ENCODE measurements around the gene COA8.
A peak's percentile ranks its signal among the peaks of the same experiment; 100 is the strongest.
"Not testable (repeated sequence)": the region's sequence is repeated elsewhere in the genome, so short reads cannot be mapped to it uniquely, and the experiment has no call there.

Gene COA8

DNA sequence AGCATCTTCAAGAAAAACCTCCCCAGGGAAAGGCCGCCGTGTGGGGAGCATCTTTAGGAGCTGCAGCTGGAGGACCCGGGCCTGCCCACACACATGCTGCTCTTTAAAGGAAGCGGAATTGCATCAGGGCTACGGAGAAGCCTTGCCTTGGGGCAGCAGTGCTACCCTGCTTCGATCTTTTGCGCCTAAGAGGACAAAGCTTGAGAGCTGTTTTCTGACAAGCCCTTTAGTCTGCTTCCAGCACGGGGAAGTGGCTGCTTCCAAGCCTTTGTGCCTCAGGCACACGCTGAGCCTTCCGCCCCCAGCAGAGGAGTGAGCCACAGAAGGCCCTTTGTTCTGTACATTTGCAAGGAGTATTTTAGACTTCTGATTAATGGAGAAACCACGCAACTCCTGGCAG lies 31.5 kb downstream of the COA8 start:
- DNase-seq (ENCODE audit: low read depth in 1 of 2, low spot score in 1 of 2): no peak
- in situ Hi-C loops (cut with HindIII; ENCODE audit: low pct_unique_long_range_greater_than_20kb, low sequenced_read_pairs): no loop called here
- TF ChIP-seq JUND (IDR thresholded peaks at IDR 0.05; ENCODE audit: low read depth): no peak

DNA sequence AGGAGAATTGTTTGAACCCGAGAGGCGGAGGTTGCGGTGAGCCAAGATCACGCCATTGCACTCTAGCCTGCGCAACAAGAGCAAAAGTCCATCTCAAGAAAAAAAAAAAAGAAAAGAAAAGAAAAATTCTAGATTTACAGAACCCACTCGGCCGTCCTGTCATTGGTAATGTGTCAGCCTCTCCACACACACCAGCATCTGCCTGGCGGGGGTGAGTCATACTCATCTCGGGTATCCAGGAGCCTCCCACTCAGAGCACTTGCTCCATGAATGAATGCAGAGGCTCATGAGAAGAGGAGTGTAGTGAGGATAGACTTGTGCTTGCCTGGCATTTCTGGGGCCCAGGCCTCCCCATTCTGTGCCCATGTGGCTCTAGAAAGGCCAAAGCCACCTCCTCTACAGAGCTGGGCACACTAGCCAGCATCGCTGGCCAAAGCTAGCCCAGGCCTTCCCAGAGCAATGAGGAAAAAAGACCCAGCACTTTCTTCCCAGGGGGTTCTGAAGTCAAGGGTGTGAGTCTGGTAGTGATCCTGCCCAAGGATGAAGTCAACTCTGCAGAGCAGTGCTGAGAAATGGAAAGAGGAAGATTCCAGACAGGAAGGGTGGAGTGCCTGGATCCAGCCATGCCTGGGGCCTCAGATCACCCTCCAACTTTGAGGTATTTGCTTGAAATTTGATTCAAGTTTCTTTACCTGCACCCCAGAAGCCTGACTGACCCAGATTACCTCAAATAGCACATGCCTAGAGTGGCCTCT lies 35.0 kb downstream of the COA8 start:
- DNase-seq (ENCODE audit: low read depth in 1 of 2, low spot score in 1 of 2): no peak
- in situ Hi-C loops (cut with HindIII; ENCODE audit: low pct_unique_long_range_greater_than_20kb, low sequenced_read_pairs): no loop called here
- TF ChIP-seq JUND (IDR thresholded peaks at IDR 0.05; ENCODE audit: low read depth): no peak

DNA sequence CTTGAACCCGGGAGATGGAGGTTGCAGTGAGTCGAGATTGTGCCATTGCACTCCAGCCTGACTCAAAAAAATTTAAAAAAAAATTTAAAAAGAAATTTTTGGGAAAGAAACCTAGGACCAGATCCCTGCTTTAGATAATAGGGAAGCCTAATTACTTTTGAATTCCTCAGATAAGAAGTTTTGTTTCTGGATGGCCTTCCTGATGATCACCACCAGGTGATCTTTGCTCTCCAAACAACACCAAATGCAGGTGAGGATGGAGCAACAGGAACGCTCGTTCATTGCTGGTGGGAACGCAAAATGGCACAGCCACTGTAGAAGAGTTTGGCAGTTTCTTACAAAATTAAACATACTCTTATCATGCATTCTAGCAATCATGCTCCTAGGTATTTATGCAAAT lies 37.7 kb downstream of the COA8 start:
- no peak for DNase-seq (ENCODE audit: low read depth in 1 of 2, low spot score in 1 of 2)
- in situ Hi-C loops (cut with HindIII; ENCODE audit: low pct_unique_long_range_greater_than_20kb, low sequenced_read_pairs): no loop called here
- TF ChIP-seq JUND (IDR thresholded peaks at IDR 0.05; ENCODE audit: low read depth): no peak

DNA sequence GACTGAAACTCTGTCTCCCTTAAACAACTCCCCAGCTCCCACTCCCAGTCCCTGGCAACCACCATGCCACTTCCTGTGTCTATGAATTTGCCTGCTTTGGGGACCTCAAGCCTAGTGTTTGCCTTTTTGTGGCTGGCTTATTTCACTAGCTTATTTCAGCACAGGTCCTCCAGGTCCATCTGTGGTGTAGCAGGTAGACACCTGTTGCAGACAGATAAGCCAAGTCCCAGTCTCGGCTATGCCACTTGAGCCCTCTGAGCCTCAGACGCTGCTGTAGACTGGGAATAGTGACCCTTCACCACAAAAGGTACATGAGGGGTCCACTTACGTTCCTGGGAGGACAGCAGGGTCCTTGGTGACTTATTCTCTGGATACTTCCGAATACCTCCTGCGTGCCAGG lies 41.9 kb downstream of the COA8 start:
- no peak for DNase-seq (ENCODE audit: low read depth in 1 of 2, low spot score in 1 of 2)
- TF ChIP-seq JUND (IDR thresholded peaks at IDR 0.05; ENCODE audit: low read depth): no peak
- in situ Hi-C loops (cut with HindIII; ENCODE audit: low pct_unique_long_range_greater_than_20kb, low sequenced_read_pairs): no loop called here

DNA sequence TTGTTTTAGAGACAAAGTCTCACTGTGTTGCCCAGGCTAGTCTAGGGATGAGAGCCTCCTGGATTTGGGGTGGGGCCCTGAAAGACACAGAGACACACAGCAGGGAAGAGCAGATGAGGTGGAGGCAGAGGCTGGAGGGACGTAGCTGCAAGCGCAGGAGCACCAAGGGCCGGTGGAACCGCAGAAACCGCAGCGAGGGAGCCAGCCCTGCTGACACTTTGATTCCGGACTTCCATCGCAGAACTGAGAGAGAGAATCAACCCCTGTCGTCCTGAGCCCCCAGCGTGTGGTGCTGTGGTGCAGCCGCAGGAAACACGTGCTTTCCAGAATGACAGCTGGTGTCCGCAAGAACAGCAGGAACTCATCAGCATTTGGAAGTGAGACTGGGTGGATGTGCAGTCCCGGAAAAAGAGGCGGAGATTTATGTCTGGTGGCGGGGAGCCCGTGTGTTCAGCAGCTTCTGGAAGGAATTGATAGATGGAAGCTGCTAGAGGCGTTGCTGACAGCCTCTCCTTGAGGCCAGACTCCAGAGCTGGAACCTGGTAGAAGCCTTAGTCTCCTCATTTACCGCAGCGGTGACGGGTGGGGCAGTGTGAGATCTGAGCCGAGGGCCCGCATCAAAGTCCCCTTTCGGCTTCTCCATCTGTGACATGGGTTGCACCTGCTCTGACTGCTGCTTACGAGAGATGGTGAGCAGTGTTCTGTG lies 44.4 kb downstream of the COA8 start:
- peak; percentile 58 to 62 for DNase-seq (ENCODE audit: low read depth in 1 of 2, low spot score in 1 of 2)
- TF ChIP-seq JUND (IDR thresholded peaks at IDR 0.05; ENCODE audit: low read depth): no peak
- in situ Hi-C loops (cut with HindIII; ENCODE audit: low pct_unique_long_range_greater_than_20kb, low sequenced_read_pairs): no loop called here

DNA sequence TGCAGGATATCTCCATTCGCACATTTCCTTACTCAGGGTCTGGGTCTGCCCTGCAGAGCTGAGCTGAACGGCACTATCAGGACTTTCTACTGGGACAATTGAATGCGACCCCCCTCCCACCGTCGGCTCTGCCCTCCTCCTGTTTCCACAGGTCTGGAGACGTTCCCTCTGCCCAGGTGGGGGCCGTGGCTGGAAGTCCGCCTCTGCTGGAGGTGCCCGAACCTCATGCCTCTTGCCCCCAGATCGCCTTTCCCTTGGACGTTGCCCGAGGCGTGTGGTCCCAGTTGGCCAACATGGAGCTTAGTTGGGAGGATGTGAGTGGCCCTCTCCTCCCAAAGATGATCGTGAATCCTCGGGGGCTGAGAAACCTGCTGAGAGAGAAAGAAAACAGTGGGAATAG lies 45.1 kb downstream of the COA8 start:
- TF ChIP-seq JUND (IDR thresholded peaks at IDR 0.05; ENCODE audit: low read depth): no peak
- DNase-seq (ENCODE audit: low read depth in 1 of 2, low spot score in 1 of 2): no peak
- in situ Hi-C loops (cut with HindIII; ENCODE audit: low pct_unique_long_range_greater_than_20kb, low sequenced_read_pairs): no loop called here

DNA sequence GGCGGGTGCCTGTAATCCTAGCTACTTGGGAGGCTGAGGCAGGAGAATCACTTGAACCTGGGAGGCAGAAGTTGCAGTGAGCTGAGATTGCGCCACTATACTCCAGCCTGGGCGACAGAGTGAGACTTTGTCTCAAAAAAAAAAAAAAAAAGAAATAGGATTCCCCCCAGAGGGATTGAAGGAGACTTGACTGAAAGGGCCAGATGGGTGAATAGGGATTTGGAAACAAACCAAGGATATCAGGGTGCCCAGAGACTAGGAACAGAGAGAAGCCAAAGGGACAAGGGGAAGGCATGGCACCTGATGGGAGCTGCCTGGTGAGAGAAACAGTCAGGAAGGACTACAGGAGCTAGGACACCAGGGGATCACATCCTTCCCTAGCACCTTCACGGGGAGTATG lies 46.3 kb downstream of the COA8 start:
- in situ Hi-C loops (cut with HindIII; ENCODE audit: low pct_unique_long_range_greater_than_20kb, low sequenced_read_pairs); DNase-seq (ENCODE audit: low read depth in 1 of 2, low spot score in 1 of 2): not testable (repeated sequence)

DNA sequence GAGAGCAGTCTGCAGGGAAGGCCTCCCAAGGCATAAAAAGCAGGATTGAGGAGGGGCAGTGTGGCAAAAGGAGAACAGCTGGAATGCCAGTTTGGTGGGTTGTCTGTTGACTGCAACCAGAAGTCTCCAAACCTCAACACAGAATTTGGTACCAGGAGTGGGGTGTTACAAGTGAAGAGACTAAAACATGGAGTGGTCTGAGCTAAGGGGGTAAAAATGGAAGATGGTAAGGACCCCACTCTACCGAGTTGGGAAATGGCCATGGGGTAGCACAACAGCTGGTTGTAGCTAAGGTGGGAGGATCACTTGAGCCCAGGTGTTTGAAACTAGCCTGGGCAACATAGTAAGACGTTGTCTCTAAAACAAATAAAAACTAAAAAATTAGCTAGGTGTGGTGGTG lies 48.5 kb downstream of the COA8 start:
- TF ChIP-seq JUND (IDR thresholded peaks at IDR 0.05; ENCODE audit: low read depth): no peak
- no peak for DNase-seq (ENCODE audit: low read depth in 1 of 2, low spot score in 1 of 2)
- in situ Hi-C loops (cut with HindIII; ENCODE audit: low pct_unique_long_range_greater_than_20kb, low sequenced_read_pairs): no loop called here

DNA sequence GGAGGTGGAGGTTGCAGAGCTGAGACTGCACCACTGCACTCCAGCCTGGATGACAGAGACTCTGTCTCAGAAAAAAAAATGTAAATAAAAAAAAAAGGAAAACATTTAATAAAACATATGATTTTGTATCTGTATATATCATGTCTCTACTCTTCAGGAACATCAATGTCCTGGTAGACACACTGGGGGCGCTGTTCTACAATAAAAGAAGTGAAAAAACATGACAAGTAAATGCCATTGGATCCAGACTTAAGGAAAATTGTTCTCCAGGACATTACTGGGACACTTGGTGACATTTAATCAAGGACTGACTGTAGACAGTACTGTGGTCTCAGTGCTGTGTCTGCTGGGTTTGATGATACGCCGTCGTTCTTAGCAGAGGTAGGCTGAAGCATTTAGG lies 50.8 kb downstream of the COA8 start:
- in situ Hi-C loops (cut with HindIII; ENCODE audit: low pct_unique_long_range_greater_than_20kb, low sequenced_read_pairs): no loop called here
- peak in 1 of 2 experiments; percentile 64 for DNase-seq (ENCODE audit: low read depth in 1 of 2, low spot score in 1 of 2)
- no peak for TF ChIP-seq JUND (IDR thresholded peaks at IDR 0.05; ENCODE audit: low read depth)

DNA sequence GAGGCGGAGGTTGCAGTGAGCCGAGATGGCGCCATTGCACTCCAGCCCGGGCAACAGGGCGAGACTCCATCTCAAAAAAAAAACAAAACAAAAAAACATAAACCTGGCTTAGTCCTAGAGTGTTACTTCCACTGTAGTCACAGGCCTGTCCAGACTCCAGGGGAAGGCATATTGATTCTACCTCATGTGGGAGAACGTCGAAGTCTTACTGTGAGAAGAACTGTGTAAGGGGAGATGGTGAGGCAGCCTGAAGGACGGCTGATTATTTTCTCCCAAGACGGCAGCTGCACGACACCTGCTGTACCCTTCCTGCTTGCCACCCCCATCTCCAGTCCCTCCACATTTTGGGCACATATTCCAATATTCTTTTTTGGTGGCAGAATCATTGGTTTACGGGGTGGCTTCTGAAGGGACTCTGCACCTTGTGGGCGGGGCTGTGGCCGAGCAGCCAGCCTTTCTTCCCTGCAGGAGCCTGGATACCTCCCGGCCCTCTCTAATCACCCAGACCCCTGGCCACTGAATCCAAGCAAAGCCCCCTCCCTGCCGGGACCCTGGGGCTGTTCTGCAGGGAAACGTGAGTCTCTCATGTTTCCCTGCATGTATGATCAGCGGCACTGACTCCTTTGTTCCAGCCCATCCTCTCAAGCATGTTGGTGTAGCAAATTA lies 54.0 kb downstream of the COA8 start:
- in situ Hi-C loops (cut with HindIII; ENCODE audit: low pct_unique_long_range_greater_than_20kb, low sequenced_read_pairs): no loop called here
- TF ChIP-seq JUND (IDR thresholded peaks at IDR 0.05; ENCODE audit: low read depth): no peak
- no peak for DNase-seq (ENCODE audit: low read depth in 1 of 2, low spot score in 1 of 2)

DNA sequence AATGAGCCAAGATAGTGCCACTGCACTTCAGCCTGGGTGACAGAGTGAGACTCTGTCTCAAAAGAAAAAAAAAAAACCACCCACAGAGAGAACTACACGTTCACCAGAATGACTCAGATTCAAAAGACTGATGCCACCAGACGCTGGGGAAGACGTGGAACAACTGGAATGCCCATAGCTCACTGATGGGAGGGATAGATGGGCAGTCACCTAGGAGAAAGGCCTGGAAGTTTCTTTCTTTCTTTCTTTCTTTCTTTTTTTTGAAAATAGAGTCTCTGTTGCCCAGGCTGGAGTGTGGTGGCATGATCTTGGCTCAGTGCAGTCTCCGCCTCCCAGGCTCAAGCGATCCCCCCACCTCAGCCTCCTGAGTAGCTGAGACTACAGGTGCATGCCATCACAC lies 56.3 kb downstream of the COA8 start:
- no peak for DNase-seq (ENCODE audit: low read depth in 1 of 2, low spot score in 1 of 2)
- TF ChIP-seq JUND (IDR thresholded peaks at IDR 0.05; ENCODE audit: low read depth): no peak
- in situ Hi-C loops (cut with HindIII; ENCODE audit: low pct_unique_long_range_greater_than_20kb, low sequenced_read_pairs): no loop called here

DNA sequence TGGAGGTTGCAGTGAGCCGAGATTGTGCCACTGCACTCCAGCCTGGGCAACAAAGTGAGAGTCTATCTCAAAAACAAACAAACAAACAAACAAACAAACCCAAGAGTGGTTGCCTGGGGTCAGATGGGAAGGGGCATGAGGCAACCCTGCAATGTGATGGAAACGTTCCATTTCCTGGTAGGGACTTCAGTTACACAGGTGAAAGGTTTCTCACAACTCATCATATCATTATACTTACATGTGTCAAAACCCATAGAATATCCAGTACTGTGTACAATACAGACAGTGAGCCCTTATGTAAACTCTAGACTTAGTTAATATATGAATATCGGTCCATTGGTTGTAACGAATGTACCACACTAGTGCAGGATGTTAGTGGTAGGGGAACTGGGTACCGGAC lies 59.1 kb downstream of the COA8 start:
- no peak for TF ChIP-seq JUND (IDR thresholded peaks at IDR 0.05; ENCODE audit: low read depth)
- in situ Hi-C loops (cut with HindIII; ENCODE audit: low pct_unique_long_range_greater_than_20kb, low sequenced_read_pairs): no loop called here
- no peak for DNase-seq (ENCODE audit: low read depth in 1 of 2, low spot score in 1 of 2)

DNA sequence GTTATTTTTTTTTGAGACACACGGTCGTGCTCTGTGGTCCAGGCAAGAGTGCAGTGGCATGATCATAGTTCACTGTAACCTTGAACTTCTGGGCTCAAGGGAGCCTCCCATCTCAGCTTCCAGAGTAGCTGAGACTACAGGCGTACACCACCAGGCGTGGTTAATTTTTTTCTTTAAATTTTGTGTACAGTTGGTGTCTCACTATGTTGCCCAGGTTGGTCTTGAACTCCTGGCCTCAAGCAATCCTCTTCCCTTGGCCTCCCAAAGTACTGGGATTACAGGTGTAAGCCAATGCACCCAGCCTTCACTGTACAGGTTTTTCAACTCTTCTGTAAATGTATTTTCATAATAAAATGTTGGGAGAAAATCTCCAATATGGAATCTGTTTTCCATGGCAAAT lies 60.5 kb downstream of the COA8 start:
- in situ Hi-C loops (cut with HindIII; ENCODE audit: low pct_unique_long_range_greater_than_20kb, low sequenced_read_pairs): no loop called here
- TF ChIP-seq JUND (IDR thresholded peaks at IDR 0.05; ENCODE audit: low read depth): no peak
- no peak for DNase-seq (ENCODE audit: low read depth in 1 of 2, low spot score in 1 of 2)
